Measurements from ENCODE around the gene MT1H. TPM values are rescaled to one million over a fixed set of nuclear protein-coding genes. Genes with fewer than 3 reads are reported as not detected.

Gene MT1H
- total and polyA plus RNA-seq, 2 of the 13 experiments (the other 11 are each of a cell fraction or from before 2014, with no cell fraction given) = 0.60 TPM; not detected in 1

GRCh38 chr16:56641166-56641565 is 28.4 kb upstream of the MT1H start:
- no TSS peak for BruUV-seq (replicated peaks)
- no peak for FAIRE-seq
- WGBS (ENCODE audit: low lambda C conversion rate) = 75% methylated on average over 2 of the region's 2 CpGs

GRCh38 chr16:56643080-56643778 is 26.4 kb upstream of the MT1H start:
- no peaks in the 10 kb centered on the region for H3K79me2 ChIP-seq (ENCODE audit: insufficient read depth, low read length)
- no peak overlapping the region for H3K9ac ChIP-seq (ENCODE audit: insufficient read depth, low read depth, low read length)
- H3K27me3 ChIP-seq (ENCODE audit: control insufficient read depth in 1 of 2, insufficient read depth in 2 of 2, low read length in 2 of 2) = peaks cover 10 to 48% of the 10 kb centered on the region in 2 experiments; a peak in 4 of 5 replicates
- ATAC-seq (peak; percentile 85), FAIRE-seq (no peak), DNase-seq (ENCODE audit: low spot score) (peak; percentile 39)
- H4K20me1 ChIP-seq (ENCODE audit: insufficient read depth, low read length) = no peaks in the 10 kb centered on the region
- no peak overlapping the region for H3K27ac ChIP-seq (ENCODE audit: extremely low read length, insufficient read depth, low read length)
- BruUV-seq (replicated peaks) = no TSS peak
- ChIA-PET CTCF (ENCODE audit: low intra/inter-chr PET ratio, low total read pairs) (no interaction called here), POLR2A (interaction anchor here (1.3 to 1.8 kb wide), 2 partner anchors 18 to 36 kb away, joined by 3 to 5 read pairs; partner anchors contain the start of gene MT1E)
- no peaks in the 10 kb centered on the region for H3K9me3 ChIP-seq (ENCODE audit: low read length)
- H3K36me3 ChIP-seq (replicated peaks in 1 of 2; ENCODE audit: control insufficient read depth in 1 of 2, insufficient read depth in 2 of 2, low read length in 2 of 2) = no peaks in the 10 kb centered on the region
- H2AFZ ChIP-seq (ENCODE audit: low read length) = no peak overlapping the region
- peaks cover 54% of the 10 kb centered on the region for H3K4me1 ChIP-seq (ENCODE audit: insufficient read depth, low read length)
- intact Hi-C loops (cut with micrococcal nuclease; ENCODE audit: unreplicated experiment) = no loop called here
- 29% methylated on average over 28 of the region's 42 CpGs for WGBS (ENCODE audit: low lambda C conversion rate)
- peak overlapping the region in 2 of 3 experiments; percentile 8 to 45; a peak in 3 of 6 replicates for H3K4me3 ChIP-seq (replicated peaks in 1 of 3; ENCODE audit: insufficient read depth in 1 of 3, low read depth in 2 of 3, low read length in 3 of 3)
- H3K4me2 ChIP-seq (ENCODE audit: low read depth, low read length) = peak overlapping the region; percentile 41
- in situ Hi-C loops (cut with HindIII; ENCODE audit: extremely low pct_ligation_motif_present, low pct_unique_long_range_greater_than_20kb) = no loop called here
- TF ChIP-seq MED8 (CRISPR knock-in tag; IDR thresholded peaks at IDR 0.05; ENCODE audit: insufficient replicate concordance) = peak; percentile 36
- TF ChIP-seq RORA (CRISPR knock-in tag; IDR thresholded peaks at IDR 0.05) = no peak
- no peak for TF ChIP-seq NR1H2 (CRISPR knock-in tag; IDR thresholded peaks at IDR 0.05; ENCODE audit: borderline replicate concordance, low read depth)
- no peak for TF ChIP-seq ZNF839 (CRISPR knock-in tag; IDR thresholded peaks at IDR 0.05; ENCODE audit: borderline replicate concordance)
- TF ChIP-seq ZNF652 (CRISPR knock-in tag; IDR thresholded peaks at IDR 0.05; ENCODE audit: borderline replicate concordance, low read depth) = no peak
- TF ChIP-seq HINFP (CRISPR knock-in tag; IDR thresholded peaks at IDR 0.05; ENCODE audit: low read depth) = peak; percentile 65; the same call in 1 of the 2 replicates
- TF ChIP-seq TSC22D2 (CRISPR knock-in tag; IDR thresholded peaks at IDR 0.05; ENCODE audit: borderline replicate concordance) = no peak
- TF ChIP-seq CEBPB (IDR thresholded peaks at IDR 0.05; ENCODE audit: borderline replicate concordance, low read depth, low read length) = no peak
- TF ChIP-seq ARNT (IDR thresholded peaks at IDR 0.05) = no peak
- no peak for TF ChIP-seq ZNF616 (CRISPR knock-in tag; IDR thresholded peaks at IDR 0.05; ENCODE audit: low read depth)
- TF ChIP-seq NR2F6 (IDR thresholded peaks at IDR 0.05) = no peak
- TF ChIP-seq NR2F6 (CRISPR knock-in tag; IDR thresholded peaks at IDR 0.05) = no peak; the same call in 1 of the 2 replicates
- no peak for TF ChIP-seq ZSCAN9 (CRISPR knock-in tag; IDR thresholded peaks at IDR 0.05; ENCODE audit: borderline replicate concordance)
- TF ChIP-seq YY1 (IDR thresholded peaks at IDR 0.05; ENCODE audit: insufficient read depth, insufficient replicate concordance, low read depth, low read length) = no peak
- no peak for TF ChIP-seq GTF2F1 (IDR thresholded peaks at IDR 0.05; ENCODE audit: low read length)
- TF ChIP-seq ZNF33B (CRISPR knock-in tag; IDR thresholded peaks at IDR 0.05) = no peak

More at GRCh38 chr16:56641166-56641565, 28.4 kb upstream of the MT1H start:
- CTCF ChIA-PET (ENCODE audit: low intra/inter-chr PET ratio, low total read pairs) = no interaction called here
- Histone ChIP-seq H3K4me1 (ENCODE audit: insufficient read depth, low read length) (peaks cover 47% of the 10 kb centered on the region), H3K9ac (ENCODE audit: insufficient read depth, low read depth, low read length) (no peak overlapping the region), H2AFZ (ENCODE audit: low read length) (no peak overlapping the region), H3K4me2 (ENCODE audit: low read depth, low read length) (no peak overlapping the region), H3K79me2 (ENCODE audit: insufficient read depth, low read length) (no peaks in the 10 kb centered on the region), H3K9me3 (ENCODE audit: low read length) (no peaks in the 10 kb centered on the region), H3K36me3 (replicated peaks in 1 of 2; ENCODE audit: control insufficient read depth in 1 of 2, insufficient read depth in 2 of 2, low read length in 2 of 2) (no peaks in the 10 kb centered on the region), H3K4me3 (replicated peaks in 1 of 3; ENCODE audit: insufficient read depth in 1 of 3, low read depth in 2 of 3, low read length in 3 of 3) (no peak overlapping the region), H3K27me3 (ENCODE audit: control insufficient read depth in 1 of 2, insufficient read depth in 2 of 2, low read length in 2 of 2) (peaks cover 13 to 64% of the 10 kb centered on the region in 2 experiments; a peak in 4 of 5 replicates), H4K20me1 (ENCODE audit: insufficient read depth, low read length) (no peaks in the 10 kb centered on the region), H3K27ac (ENCODE audit: extremely low read length, insufficient read depth, low read length) (no peak overlapping the region)
- POLR2A ChIA-PET = no interaction called here
- DNase-seq (ENCODE audit: low spot score) = no peak
- ATAC-seq = no peak
- TF ChIP-seq CEBPB (IDR thresholded peaks at IDR 0.05; ENCODE audit: borderline replicate concordance, low read depth, low read length) = peak; percentile 74
- TF ChIP-seq ZFYVE20 (CRISPR knock-in tag; IDR thresholded peaks at IDR 0.05; ENCODE audit: borderline replicate concordance, low read depth) = no peak
- intact Hi-C loops (cut with micrococcal nuclease; ENCODE audit: unreplicated experiment) = no loop called here
- in situ Hi-C loops (cut with HindIII; ENCODE audit: extremely low pct_ligation_motif_present, low pct_unique_long_range_greater_than_20kb) = no loop called here

All from HepG2 (cell line).